Fibroblast of lung (primary cell): ENCODE measurements around the gene POTEE. TPM values are rescaled to one million over a fixed set of nuclear protein-coding genes. Genes with fewer than 3 reads are reported as not detected.
"Not testable (repeated sequence)": the region's sequence is repeated elsewhere in the genome, so short reads cannot be mapped to it uniquely, and the experiment has no call there.

Experiments used
- DNase-seq, 2 donors: peaks; one replicate each; pipeline versions ENCODE4 v3.0.0 to v3.0.0-alpha.2; 2010; ENCODE audit warnings: low read depth in 2 of 2
- H2AFZ ChIP-seq: 2 replicates; pipeline ENCODE4 v1.5.1; 2012; ENCODE audit warnings: low read length, control low read depth, inconsistent platforms
- H3K27ac ChIP-seq: 2 replicates; pipeline ENCODE4 v1.5.1; 2011; ENCODE audit warnings: low read length, control low read depth; ENCODE audit not compliant: insufficient read depth
- H3K27me3 ChIP-seq: 2 replicates; pipeline ENCODE4 v1.5.1; 2011; ENCODE audit warnings: mild to moderate bottlenecking, low read length; ENCODE audit not compliant: control insufficient read depth, insufficient read depth
- H3K36me3 ChIP-seq: 2 replicates; pipeline ENCODE4 v1.5.1; 2011; ENCODE audit warnings: low read length; ENCODE audit not compliant: control insufficient read depth, insufficient read depth
- H3K4me1 ChIP-seq: 2 replicates; pipeline ENCODE4 v1.5.1; 2011; ENCODE audit warnings: low read length; ENCODE audit not compliant: control insufficient read depth, insufficient read depth; ENCODE audit errors: extremely low read depth
- H3K4me2 ChIP-seq: 2 replicates; pipeline ENCODE4 v1.5.1; 2011; ENCODE audit warnings: low read length, control low read depth; ENCODE audit not compliant: insufficient read depth; ENCODE audit errors: extremely low read depth
- H3K4me3 ChIP-seq, 4 experiments: fragments of 200-600 bp in 1 of 4; sonication (generic) in 1 of 4; replicated peaks in 1 of 4; 2 replicates each; pipeline ENCODE4 v1.5.1; 2011 to 2016; ENCODE audit warnings: low read length in 4 of 4, low read depth in 3 of 4, mild to moderate bottlenecking in 3 of 4, control low read depth in 2 of 4, inconsistent platforms in 1 of 4, mixed read lengths in 1 of 4; ENCODE audit not compliant: insufficient read depth in 1 of 4; ENCODE audit errors: control extremely low read depth in 1 of 4
- H3K79me2 ChIP-seq: 2 replicates; pipeline ENCODE4 v1.5.1; 2012; ENCODE audit warnings: mild to moderate bottlenecking, low read length, inconsistent platforms; ENCODE audit not compliant: control insufficient read depth, insufficient read depth
- H3K9ac ChIP-seq: 2 replicates; pipeline ENCODE4 v1.5.1; 2011; ENCODE audit warnings: mild to moderate bottlenecking, low read length, control low read depth; ENCODE audit not compliant: insufficient read depth
- H3K9me3 ChIP-seq: 2 replicates; pipeline ENCODE4 v1.5.1; 2012; ENCODE audit warnings: low read depth, low read length; ENCODE audit not compliant: control insufficient read depth, insufficient read depth
- H4K20me1 ChIP-seq: 2 replicates; pipeline ENCODE4 v1.5.1; 2011; ENCODE audit warnings: low read length; ENCODE audit not compliant: control insufficient read depth, insufficient read depth; ENCODE audit errors: extremely low read depth
- EZH2 ChIP-seq: IDR thresholded peaks from 2 replicates; pipeline ENCODE4 v1.5.1; 2012; ENCODE audit warnings: low read length, control low read depth, mild to moderate bottlenecking; ENCODE audit errors: missing control alignments
- polyA minus RNA-seq: library from RNA; depleted of rRNA, polyadenylated mRNA; stranded (reverse); fragments of >200 nt; gene quantifications from 2 replicates; pipeline ENCODE4 v1.2.3, GENCODE V29; 2011; ENCODE audit warnings: low replicate concordance
- polyA plus RNA-seq, 2 donors: library from polyadenylated mRNA; depleted of rRNA in 1 of 2; stranded (reverse) in 1 of 2; unstranded in 1 of 2; fragments of >200 nt; gene quantifications; 2 replicates each; pipeline ENCODE4 v1.2.1, GENCODE V29; 2011 to 2012; ENCODE audit warnings: missing spikeins in 1 of 2
- total RNA-seq: library from RNA; depleted of rRNA; stranded (reverse); fragments of >200 nt; gene quantifications from 2 replicates; pipeline ENCODE4 v1.2.1, GENCODE V29; 2014
- TF ChIP-seq, protein P1 (sequence below), 2 donors: IDR thresholded peaks in 1 of 2; conservative IDR thresholded peaks in 1 of 2; 1 replicate in 1 of 2; 2 replicates in 1 of 2; pipeline ENCODE4 v1.5.1; 2011 to 2012; ENCODE audit warnings: low read length in 2 of 2, control low read depth in 1 of 2, inconsistent platforms in 1 of 2, low read depth in 1 of 2, mild to moderate bottlenecking in 1 of 2

The POTEE gene
- not detected in 2 replicates for total RNA-seq
- 0.02 TPM in 2 replicates for polyA plus RNA-seq
- 0.03 TPM in 1 of 2 replicates, not detected in the other for polyA plus RNA-seq (2012)
- 0.08 TPM in 1 of 2 replicates, not detected in the other for polyA minus RNA-seq

DNA sequence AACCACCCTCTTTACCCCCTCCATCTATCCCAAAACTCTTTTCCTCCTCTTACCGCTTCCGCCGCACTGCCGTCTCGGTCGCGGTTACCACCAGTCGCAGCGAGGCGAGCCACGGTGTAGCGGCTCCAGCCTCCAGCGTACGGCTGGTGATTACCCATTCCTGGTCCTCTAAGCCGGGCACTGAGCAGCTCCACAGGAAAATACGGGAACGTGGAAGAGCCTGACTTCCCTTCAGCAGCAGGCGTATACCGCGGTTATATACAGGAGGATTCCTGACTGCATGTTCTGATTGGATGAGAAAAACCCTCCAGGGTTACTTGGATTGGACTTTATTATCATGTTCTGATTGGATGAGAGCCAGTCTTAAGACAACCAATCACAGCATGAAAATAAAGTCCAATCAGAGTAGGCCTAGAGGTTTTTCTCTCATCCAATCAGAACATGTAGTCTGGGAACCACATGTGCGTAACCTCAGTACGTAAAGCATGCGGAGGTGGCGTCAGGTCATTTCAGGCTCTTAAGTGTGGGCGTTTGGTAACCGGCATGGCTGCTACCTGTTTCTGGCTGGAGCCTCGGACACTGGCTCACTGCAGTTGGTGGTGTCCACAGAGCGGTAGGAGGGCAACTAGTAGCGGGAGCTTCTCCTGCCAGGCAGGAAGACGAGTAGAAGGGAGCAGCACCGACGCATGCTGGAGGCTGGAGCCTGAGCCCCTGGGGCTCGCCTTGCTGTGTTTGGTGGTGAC is at the start of gene POTEE:
TSS of gene POTEE (plus strand) at position 507 of the 743 bp plus-strand sequence. CDS start 8,867 bp downstream, outside the sequence.
- H3K4me3 ChIP-seq, H3K4me2 ChIP-seq, H3K27ac ChIP-seq: not testable (repeated sequence)

DNA sequence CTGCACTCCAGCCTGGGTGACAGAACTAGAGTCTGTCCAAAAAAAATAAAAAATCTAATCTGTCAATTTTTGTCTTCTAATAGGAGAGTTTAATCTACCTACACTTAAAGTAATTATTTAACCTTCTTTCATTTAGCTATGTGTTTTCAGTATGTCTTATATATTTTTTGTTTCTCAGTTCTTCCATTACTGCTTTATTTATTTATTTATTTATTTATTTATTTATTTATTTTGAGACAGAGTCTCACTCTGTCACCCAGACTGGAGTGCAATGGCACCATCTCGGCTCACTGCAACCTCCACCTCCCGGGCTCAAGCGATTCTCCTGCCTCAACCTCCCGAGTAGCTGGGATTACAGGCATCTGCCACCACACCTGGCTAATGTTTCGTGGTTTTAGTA is 43.8 kb upstream of the POTEE start:
- H3K4me1 ChIP-seq, H4K20me1 ChIP-seq, H3K4me3 ChIP-seq, H2AFZ ChIP-seq, H3K27me3 ChIP-seq, H3K79me2 ChIP-seq, H3K9me3 ChIP-seq, H3K36me3 ChIP-seq, H3K9ac ChIP-seq, H3K4me2 ChIP-seq, H3K27ac ChIP-seq, DNase-seq: not testable (repeated sequence)

More for the DNA sequence above, at the start of gene POTEE:
- not testable (repeated sequence) for H3K9ac ChIP-seq, H2AFZ ChIP-seq, H4K20me1 ChIP-seq, H3K27me3 ChIP-seq, H3K79me2 ChIP-seq, DNase-seq, H3K36me3 ChIP-seq, H3K4me1 ChIP-seq, H3K9me3 ChIP-seq

DNA sequence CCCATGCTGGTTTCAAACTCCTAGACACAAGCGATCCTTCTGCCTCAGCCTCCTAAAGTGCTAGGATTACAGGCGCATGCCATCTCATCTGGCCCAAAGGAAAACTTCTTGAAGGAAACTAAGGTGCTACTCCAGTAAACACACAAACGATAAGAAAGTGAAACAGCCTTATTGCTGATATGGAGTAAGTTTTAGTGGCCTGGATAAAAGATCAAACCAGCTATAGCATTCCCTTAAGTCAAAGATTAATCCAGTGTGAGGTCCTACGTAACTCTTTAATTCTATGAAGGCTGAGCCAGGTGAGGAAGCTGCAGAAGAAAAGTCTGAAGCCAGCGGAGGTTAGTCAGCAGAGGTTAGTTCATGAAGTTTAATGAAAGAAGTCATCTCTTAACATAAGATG is 40.8 kb upstream of the POTEE start:
- no peak overlapping the region for H2AFZ ChIP-seq

DNA sequence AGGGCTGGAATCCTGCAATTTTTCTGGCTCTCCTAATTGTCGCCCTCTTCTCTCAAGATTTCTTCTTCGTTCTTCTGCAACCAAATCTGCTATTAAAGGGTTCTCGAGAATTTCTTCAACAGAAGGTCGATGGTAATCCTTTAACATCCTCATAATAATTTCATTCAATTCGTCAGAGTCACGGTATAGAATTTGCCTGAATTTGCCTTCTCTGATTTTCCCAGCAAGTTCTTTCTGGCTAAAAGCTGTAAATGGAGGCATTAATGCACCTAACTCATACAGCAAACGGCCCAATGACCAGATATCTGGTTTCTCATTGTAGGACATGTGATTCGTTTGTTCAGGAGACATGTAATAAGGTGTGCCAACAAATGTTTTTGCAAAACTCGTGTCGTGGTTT is 31.3 kb upstream of the POTEE start:
- H3K27me3 ChIP-seq, H3K4me1 ChIP-seq, H3K9me3 ChIP-seq, H3K4me3 ChIP-seq, H3K9ac ChIP-seq, H3K36me3 ChIP-seq, H3K27ac ChIP-seq, H4K20me1 ChIP-seq, H3K4me2 ChIP-seq, H2AFZ ChIP-seq, DNase-seq, H3K79me2 ChIP-seq: not testable (repeated sequence)

More for the DNA sequence above, 40.8 kb upstream of the POTEE start:
- Histone ChIP-seq H4K20me1 (no peaks in the 10 kb centered on the region), H3K4me1 (no peaks in the 10 kb centered on the region), H3K27ac (no peak overlapping the region), H3K9ac (no peak overlapping the region), H3K79me2 (no peaks in the 10 kb centered on the region), H3K4me3 (no peak overlapping the region), H3K9me3 (no peaks in the 10 kb centered on the region), H3K27me3 (no peaks in the 10 kb centered on the region), H3K36me3 (no peaks in the 10 kb centered on the region), H3K4me2 (no peak overlapping the region)
- DNase-seq = no peak
- no peak for TF ChIP-seq EZH2
- TF ChIP-seq, protein P1, sequence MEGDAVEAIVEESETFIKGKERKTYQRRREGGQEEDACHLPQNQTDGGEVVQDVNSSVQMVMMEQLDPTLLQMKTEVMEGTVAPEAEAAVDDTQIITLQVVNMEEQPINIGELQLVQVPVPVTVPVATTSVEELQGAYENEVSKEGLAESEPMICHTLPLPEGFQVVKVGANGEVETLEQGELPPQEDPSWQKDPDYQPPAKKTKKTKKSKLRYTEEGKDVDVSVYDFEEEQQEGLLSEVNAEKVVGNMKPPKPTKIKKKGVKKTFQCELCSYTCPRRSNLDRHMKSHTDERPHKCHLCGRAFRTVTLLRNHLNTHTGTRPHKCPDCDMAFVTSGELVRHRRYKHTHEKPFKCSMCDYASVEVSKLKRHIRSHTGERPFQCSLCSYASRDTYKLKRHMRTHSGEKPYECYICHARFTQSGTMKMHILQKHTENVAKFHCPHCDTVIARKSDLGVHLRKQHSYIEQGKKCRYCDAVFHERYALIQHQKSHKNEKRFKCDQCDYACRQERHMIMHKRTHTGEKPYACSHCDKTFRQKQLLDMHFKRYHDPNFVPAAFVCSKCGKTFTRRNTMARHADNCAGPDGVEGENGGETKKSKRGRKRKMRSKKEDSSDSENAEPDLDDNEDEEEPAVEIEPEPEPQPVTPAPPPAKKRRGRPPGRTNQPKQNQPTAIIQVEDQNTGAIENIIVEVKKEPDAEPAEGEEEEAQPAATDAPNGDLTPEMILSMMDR (conservative IDR thresholded peaks at IDR 0.05 in 1 of 2, IDR thresholded peaks at IDR 0.05 in 1 of 2; ENCODE audit: low read depth in 1 of 2, low read length in 2 of 2) = no peak

DNA sequence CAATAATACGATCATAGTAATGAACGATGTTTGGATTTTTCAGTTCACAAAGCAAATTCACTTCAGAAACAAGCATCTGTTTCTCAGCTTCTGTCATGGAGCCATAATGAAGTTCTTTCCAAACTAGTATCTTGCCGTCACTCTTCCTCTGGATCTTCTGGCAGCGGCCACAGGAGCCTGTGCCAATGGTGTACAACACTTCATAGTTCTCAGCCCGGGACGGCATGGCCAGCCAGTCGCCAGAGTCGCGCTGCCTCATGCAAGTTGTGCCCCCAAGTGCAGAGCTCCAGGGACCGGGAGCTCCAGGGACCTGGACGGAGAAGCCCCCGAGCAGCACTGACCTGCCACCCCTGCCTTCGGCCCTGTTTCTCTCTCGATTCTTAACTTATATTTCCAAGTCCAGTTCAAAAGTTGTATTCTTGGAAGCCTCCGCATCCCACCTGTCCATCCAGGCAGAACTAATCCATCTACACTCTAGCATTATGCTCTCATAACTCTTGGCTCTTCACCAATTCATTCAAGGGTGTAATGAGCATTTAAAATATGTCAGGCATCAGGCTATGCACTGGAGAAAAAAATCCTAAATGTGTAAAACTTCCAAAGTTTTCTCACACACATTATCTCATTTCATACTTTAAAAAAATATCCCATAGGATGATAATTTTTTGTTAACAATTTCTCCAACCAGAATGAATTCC is 30.5 kb upstream of the POTEE start:
- not testable (repeated sequence) for H3K27ac ChIP-seq, H4K20me1 ChIP-seq, H3K9me3 ChIP-seq, H3K4me3 ChIP-seq, H2AFZ ChIP-seq, H3K36me3 ChIP-seq, H3K79me2 ChIP-seq, H3K9ac ChIP-seq, H3K4me1 ChIP-seq, H3K27me3 ChIP-seq, H3K4me2 ChIP-seq
- DNase-seq = peak in 1 of 2 donors; percentile 6

DNA sequence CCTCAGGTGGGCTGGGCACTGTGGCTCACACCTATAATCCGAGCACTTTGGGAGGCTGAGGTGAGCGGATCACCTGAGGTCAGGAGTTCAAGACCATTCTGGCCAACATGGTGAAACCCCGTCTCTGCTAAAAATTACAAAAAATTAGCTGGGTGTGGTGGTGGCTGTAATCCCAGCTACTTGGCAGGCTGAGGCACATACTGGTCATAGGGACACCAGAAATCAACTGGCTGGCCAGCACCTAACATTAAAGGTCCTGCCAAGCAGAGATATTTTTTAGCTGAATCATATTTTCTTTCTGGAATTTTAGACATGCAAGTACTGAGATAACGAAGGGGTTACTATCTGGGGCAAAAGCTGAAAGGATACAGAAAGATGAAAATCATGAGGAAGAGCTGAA is 27.9 kb upstream of the POTEE start:
- DNase-seq = peak in 1 of 2 donors; percentile 33
- not testable (repeated sequence) for H3K36me3 ChIP-seq, H3K4me3 ChIP-seq, H3K4me2 ChIP-seq, H3K9me3 ChIP-seq, H3K27me3 ChIP-seq, H3K9ac ChIP-seq, H4K20me1 ChIP-seq, H2AFZ ChIP-seq, H3K4me1 ChIP-seq, H3K79me2 ChIP-seq, H3K27ac ChIP-seq
